Rectal smooth muscle tissue (tissue), 1 donor: ENCODE measurements around the gene CGB7.
A peak's percentile ranks its signal among the peaks of the same experiment; 100 is the strongest.
"Not testable (repeated sequence)": the region's sequence is repeated elsewhere in the genome, so short reads cannot be mapped to it uniquely, and the experiment has no call there.

Experiments used
- H3K27ac ChIP-seq: one replicate; pipeline ENCODE4 v1.7.0; 2013; ENCODE audit warnings: low read depth, low read length, inconsistent platforms
- H3K27me3 ChIP-seq: one replicate; pipeline ENCODE4 v1.7.0; 2013; ENCODE audit warnings: low read length; ENCODE audit not compliant: control insufficient read depth, insufficient read depth
- H3K36me3 ChIP-seq: one replicate; pipeline ENCODE4 v1.7.0; 2013; ENCODE audit warnings: low read length; ENCODE audit not compliant: control insufficient read depth, insufficient read depth
- H3K4me1 ChIP-seq: one replicate; pipeline ENCODE4 v1.7.0; 2013; ENCODE audit warnings: low read length; ENCODE audit not compliant: control insufficient read depth, insufficient read depth
- H3K4me3 ChIP-seq: one replicate; pipeline ENCODE4 v1.7.0; 2013; ENCODE audit warnings: low read length
- H3K9ac ChIP-seq: one replicate; pipeline ENCODE4 v1.7.0; 2013; ENCODE audit warnings: low read length

The CGB7 gene

DNA sequence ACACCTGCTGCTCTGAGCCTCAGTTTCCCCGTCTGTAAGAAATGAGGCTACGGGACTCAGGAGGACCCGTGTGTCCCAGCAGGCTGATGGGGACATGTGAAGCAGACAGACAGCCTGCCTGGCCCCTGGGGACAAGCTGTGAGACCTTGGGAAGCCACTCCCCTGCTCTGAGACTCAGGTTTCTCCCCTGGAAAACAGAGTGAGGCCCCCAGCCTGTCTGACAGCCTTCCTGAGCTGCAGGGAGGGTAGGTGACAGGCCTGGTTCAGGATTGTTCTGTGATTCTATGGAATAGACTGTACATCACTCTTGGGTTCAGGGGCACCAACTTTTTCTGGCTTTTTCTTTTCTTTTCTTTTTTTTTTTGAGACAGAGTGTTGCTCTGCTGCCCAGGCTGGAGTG, 10.0 kb upstream of the CGB7 start:
- Histone ChIP-seq H3K36me3 (no peaks in the 10 kb centered on the region), H3K4me1 (no peaks in the 10 kb centered on the region)

GRCh38 chr19:49065905-49066512, 8.5 kb upstream of the CGB7 start:
- Histone ChIP-seq H3K4me1 (no peaks in the 10 kb centered on the region), H3K9ac (no peak overlapping the region), H3K36me3 (no peaks in the 10 kb centered on the region), H3K27ac (no peak overlapping the region), H3K27me3 (peaks cover 16% of the 10 kb centered on the region), H3K4me3 (no peak overlapping the region)

More for the DNA sequence above, 10.0 kb upstream of the CGB7 start:
- Histone ChIP-seq H3K27ac (no peak overlapping the region), H3K9ac (no peak overlapping the region), H3K27me3 (peaks cover 19% of the 10 kb centered on the region), H3K4me3 (no peak overlapping the region)

GRCh38 chr19:49064768-49065611, 7.4 kb upstream of the CGB7 start, which contains the start of gene NTF4:
Gene NTF4 (minus strand): TSS chr19:49064818. CDS start chr19:49061997, 2,821 bp downstream.
- Histone ChIP-seq H3K27me3 (peaks cover 16% of the 10 kb centered on the region), H3K36me3 (no peaks in the 10 kb centered on the region), H3K9ac (no peak within 1 kb of the TSS), H3K4me3 (no peak within 1 kb of the TSS), H3K27ac (no peak within 1 kb of the TSS), H3K4me1 (no peaks in the 10 kb centered on the region)

DNA sequence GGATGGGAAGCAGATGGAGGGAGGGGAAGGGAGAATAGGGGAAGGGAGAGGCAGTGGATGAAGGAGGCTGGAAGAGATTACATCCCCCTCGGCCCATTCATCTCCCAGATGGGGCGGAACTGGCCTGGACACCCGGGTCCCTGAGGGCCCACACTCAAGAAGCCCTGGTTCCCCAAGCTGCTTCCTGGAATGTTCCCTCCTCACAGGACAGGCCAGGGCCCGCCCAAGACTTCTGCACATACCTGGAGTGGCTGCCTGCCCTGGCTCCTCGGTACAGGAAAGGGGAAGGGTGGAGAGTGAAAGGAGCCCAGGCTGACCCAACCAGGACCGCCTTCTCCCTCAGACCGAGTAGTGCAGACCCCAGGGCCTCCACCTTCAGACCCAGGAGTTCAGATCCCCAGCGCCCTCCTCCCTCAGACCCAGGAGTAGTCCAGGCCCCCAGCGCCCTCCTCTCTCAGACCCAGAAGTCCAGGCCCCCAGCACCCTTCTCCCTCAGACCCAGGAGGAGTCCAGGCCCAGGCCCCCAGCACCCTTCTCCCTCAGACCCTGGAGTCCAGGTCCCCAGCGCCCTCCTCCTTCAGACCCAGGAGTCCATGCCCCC, 6.6 kb upstream of the CGB7 start:
- Histone ChIP-seq H3K4me1 (no peaks in the 10 kb centered on the region), H3K4me3 (no peak overlapping the region), H3K9ac (no peak overlapping the region), H3K36me3 (no peaks in the 10 kb centered on the region), H3K27ac (no peak overlapping the region), H3K27me3 (peaks cover 16% of the 10 kb centered on the region)

DNA sequence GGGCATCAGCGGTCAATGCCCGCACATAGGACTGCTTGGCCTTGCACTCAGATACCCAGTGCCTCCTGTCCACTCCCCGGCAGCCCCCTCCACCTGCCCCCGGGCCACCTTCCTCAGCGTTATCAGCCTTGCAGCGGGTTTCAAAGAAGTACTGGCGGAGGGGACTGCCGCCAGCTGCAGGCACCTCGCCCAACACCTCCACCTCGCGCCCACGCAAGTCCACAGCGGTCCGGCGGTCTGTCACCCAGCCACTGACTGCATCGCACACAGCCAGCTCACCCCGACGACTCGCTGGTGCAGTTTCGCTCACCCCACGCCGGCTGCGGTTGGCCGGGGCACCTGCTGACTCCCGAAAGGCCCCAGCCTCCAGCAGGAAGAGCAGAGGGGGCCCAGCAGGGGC, 3.9 kb upstream of the CGB7 start:
- no peaks in the 10 kb centered on the region for H3K36me3 ChIP-seq
- peaks cover 30% of the 10 kb centered on the region for H3K27me3 ChIP-seq
- no peak overlapping the region for H3K27ac ChIP-seq
- no peak overlapping the region for H3K9ac ChIP-seq
- H3K4me3 ChIP-seq: no peak overlapping the region
- no peaks in the 10 kb centered on the region for H3K4me1 ChIP-seq

DNA sequence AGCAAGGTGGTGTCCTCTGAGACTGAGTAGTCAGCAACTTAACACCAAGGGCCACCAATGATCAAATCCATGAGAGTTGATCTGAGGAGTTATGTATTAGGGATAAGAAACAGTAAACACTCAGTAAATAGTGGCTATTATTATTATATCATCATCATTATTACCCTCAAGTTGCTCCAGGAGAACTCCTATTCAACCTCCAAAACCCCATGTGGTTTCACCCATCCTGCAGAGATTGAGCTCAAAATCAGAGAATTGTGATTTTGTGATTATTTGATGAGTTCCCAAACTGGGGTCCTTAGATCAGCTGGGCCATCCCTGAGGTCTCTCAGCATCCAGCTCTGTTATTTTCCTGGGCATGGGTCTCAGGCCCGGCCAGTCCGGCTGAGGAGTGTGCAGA, 3.5 kb upstream of the CGB7 start:
- Histone ChIP-seq H3K36me3 (no peaks in the 10 kb centered on the region), H3K27me3 (peaks cover 28% of the 10 kb centered on the region), H3K27ac (no peak overlapping the region), H3K4me3 (no peak overlapping the region), H3K4me1 (no peaks in the 10 kb centered on the region), H3K9ac (no peak overlapping the region)

DNA sequence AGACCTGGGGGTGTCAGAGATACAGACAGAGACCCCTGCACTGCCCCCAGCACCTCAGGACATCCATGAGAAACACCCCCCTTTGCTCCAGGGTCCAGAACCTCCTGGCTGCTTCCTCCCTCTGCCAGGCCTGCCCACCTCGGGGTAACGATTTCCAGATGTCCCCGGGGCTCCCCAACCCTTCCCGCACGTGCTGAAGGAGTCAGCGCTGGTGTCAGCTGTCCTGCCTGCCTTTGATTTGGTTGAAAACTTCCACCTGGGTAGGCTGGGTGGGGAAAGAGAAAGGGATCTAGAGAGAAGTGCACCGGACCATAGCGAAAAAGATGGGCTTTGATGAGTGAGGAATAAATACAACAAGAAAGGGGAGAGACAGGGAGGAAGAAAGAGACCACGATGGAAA, 1.5 kb upstream of the CGB7 start:
- peaks cover 22% of the 10 kb centered on the region for H3K27me3 ChIP-seq
- no peaks in the 10 kb centered on the region for H3K4me1 ChIP-seq
- H3K4me3 ChIP-seq: no peak overlapping the region
- no peak overlapping the region for H3K9ac ChIP-seq
- H3K27ac ChIP-seq: no peak overlapping the region
- no peaks in the 10 kb centered on the region for H3K36me3 ChIP-seq

DNA sequence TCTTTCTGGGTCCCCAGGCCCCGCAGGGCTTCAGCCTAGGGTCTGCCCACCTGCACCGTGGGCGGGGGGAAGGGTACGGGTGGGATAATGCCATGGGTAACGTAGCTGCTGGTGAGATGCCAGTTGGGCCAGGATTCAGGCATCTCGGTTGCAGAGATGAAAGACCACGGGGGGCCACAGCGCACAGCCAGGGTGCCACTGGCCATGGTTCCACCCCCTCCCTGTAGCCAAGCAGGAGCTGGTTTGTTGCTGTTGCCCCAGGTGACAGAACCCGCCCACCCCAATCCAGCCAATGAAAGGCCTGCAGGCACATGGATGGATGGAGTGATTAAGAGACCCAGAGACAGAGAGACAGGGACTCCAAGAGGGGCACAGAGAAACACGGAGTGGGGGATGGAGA, 1.0 kb upstream of the CGB7 start:
- H3K27ac ChIP-seq: no peak overlapping the region
- no peaks in the 10 kb centered on the region for H3K4me1 ChIP-seq
- H3K36me3 ChIP-seq: no peaks in the 10 kb centered on the region
- no peak overlapping the region for H3K9ac ChIP-seq
- no peak overlapping the region for H3K4me3 ChIP-seq
- peaks cover 20% of the 10 kb centered on the region for H3K27me3 ChIP-seq

DNA sequence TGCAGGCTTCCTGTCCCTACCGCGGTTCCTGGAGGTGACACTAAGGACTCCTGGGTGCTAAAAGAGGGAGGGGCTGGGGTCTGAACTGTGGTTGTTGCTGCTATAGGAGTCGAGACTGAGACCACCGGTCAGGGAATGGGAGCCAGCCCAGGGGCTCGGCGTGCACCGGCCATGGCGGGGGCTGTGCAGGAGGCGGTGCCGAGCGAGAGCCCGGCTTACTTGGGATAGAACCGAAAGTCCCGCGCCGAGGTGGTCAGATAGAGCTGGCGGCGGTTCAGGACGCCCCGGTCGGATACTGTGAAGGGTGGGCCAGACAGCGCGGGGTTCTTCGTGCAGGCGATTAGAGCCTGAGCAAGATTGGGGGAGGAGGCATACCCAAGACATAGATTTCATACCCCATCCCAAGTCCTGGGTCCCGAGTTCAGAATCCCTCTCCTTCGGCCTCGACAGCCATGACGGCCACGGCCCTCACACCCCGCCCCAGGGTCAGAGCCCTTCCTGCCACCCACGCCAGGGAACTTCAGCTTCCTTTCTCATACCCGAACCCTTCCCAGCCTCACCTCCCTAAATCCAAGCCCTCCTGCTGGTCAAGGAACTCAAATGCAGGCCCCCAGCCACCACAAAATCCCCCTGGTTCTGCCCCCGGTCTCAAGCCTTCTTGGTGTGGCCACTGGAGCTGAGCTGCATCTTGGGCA, 500 bp downstream of the CGB7 start:
- H3K4me3 ChIP-seq: peak overlapping the region; percentile 73
- H3K27ac ChIP-seq, H3K36me3 ChIP-seq, H3K4me1 ChIP-seq, H3K9ac ChIP-seq: not testable (repeated sequence)
- H3K27me3 ChIP-seq: peaks cover 20% of the 10 kb centered on the region

DNA sequence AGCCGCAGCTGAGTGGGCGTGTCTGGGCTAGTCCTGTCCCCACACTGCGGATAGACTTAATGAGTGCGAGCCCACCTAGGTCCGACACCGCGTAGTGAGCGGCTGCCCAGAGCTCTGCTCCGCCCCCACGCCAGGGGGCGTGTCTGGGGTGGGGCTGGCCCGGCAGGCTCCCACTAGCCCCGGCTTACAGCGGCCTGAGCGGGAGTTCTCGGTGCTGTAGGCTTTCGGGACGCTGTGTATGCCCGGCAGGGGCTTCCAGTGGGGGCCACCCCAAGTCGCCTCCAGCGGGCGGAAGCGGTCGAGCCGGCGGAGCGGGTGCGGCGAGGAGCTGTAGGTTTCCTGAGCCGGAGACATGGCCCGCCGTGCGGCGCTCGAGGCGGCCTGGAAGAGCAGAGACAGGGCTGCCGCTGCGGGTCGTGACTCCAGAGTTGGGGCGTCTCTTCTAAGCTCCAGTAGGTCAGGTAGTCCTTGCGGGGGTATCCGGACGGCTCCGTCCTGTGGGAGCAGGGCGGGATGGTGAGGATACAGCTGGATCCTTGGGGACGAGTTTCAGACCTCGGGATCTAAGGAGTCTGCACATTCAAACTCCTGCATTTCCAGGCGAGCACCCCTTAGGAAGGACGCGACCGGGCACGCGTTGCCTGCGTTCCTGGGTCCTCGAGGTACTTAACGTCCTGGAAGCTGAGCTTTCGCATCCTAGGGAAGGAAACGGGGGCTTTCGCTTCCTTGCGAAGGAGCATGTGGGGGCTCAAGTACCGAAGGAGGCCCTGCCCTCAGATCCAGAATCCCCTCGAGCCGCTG, 1.2 kb downstream of the CGB7 start:
- H3K27ac ChIP-seq: no peak overlapping the region
- no peaks in the 10 kb centered on the region for H3K36me3 ChIP-seq
- no peaks in the 10 kb centered on the region for H3K4me1 ChIP-seq
- H3K4me3 ChIP-seq: peak overlapping the region; percentile 73
- H3K9ac ChIP-seq: no peak overlapping the region
- H3K27me3 ChIP-seq: peaks cover 20% of the 10 kb centered on the region

GRCh38 chr19:49050376-49051033, 7.0 kb downstream of the CGB7 start:
- H3K27me3 ChIP-seq, H3K4me3 ChIP-seq, H3K27ac ChIP-seq, H3K36me3 ChIP-seq, H3K9ac ChIP-seq, H3K4me1 ChIP-seq: not testable (repeated sequence)
